Measurements from ENCODE around the gene USP44.
A peak's percentile ranks its signal among the peaks of the same experiment; 100 is the strongest.

USP44 gene

GRCh38 chr12:95473231-95473883, 77.9 kb downstream of the USP44 start:
- Histone ChIP-seq H3K27ac (peak overlapping the region; percentile 74), H3K9me3 (no peaks in the 10 kb centered on the region), H3K27me3 (peaks cover 15% of the 10 kb centered on the region), H3K4me3 (ENCODE audit: low read depth in 1 of 2, low read length in 1 of 2) (peak overlapping the region; percentile 70 to 78), H3K36me3 (no peaks in the 10 kb centered on the region), H3K4me1 (ENCODE audit: control insufficient read depth in 1 of 2, insufficient read depth in 1 of 2, low read depth in 1 of 2, low read length in 1 of 2) (peaks cover 22% of the 10 kb centered on the region in 2 experiments)
- TF ChIP-seq CTCF (IDR thresholded peaks at IDR 0.05): no peak

GRCh38 chr12:95470300-95470699, 81.0 kb downstream of the USP44 start:
- peaks cover 20 to 21% of the 10 kb centered on the region in 2 experiments for H3K4me1 ChIP-seq (ENCODE audit: control insufficient read depth in 1 of 2, insufficient read depth in 1 of 2, low read depth in 1 of 2, low read length in 1 of 2)
- TF ChIP-seq CTCF (IDR thresholded peaks at IDR 0.05): no peak
- H3K4me3 ChIP-seq (ENCODE audit: low read depth in 1 of 2, low read length in 1 of 2): no peak overlapping the region

More at GRCh38 chr12:95470300-95470699, 81.0 kb downstream of the USP44 start:
- Histone ChIP-seq H3K27ac (no peak overlapping the region), H3K9me3 (no peaks in the 10 kb centered on the region), H3K27me3 (peaks cover 15% of the 10 kb centered on the region), H3K36me3 (no peaks in the 10 kb centered on the region)

All from neutrophil (primary cell).